Left renal cortex interstitium (tissue), 4 donors: Measurements from ENCODE around the gene ACSBG1. TPM values are rescaled to one million over a fixed set of nuclear protein-coding genes. Genes with fewer than 3 reads are reported as not detected.

Experiments used
- DNase-seq, 4 donors: peaks; one replicate each; pipeline ENCODE4 v3.0.0-alpha.2; 2013; ENCODE audit warnings: low read depth in 4 of 4, low spot score in 2 of 4, missing footprints in 1 of 4
- polyA plus RNA-seq, 4 donors: library from polyadenylated mRNA; unstranded; fragments of 120-200 nt; gene quantifications; one replicate each; pipeline ENCODE4 v1.2.1, GENCODE V29; 2013; ENCODE audit not compliant: insufficient read length in 4 of 4

Gene ACSBG1
- polyA plus RNA-seq, 4 donors: 0.44 to 1.6 (median 1.3) TPM

- DNase-seq: peak in 2 of 4 donors; percentile 34 to 55
These were observed 29.7 kb downstream of the ACSBG1 start for GRCh38 chr15:78204351-78205309.

GRCh38 chr15:78203346-78204225 lies 30.8 kb downstream of the ACSBG1 start:
- no peak for DNase-seq

GRCh38 chr15:78201281-78202190 lies 32.8 kb downstream of the ACSBG1 start:
- no peak for DNase-seq

- DNase-seq: no peak
These were observed 34.0 kb downstream of the ACSBG1 start for GRCh38 chr15:78200276-78200930.

GRCh38 chr15:78197632-78198031 lies 36.7 kb downstream of the ACSBG1 start:
- DNase-seq: no peak

GRCh38 chr15:78195735-78196201 lies 38.6 kb downstream of the ACSBG1 start:
- no peak for DNase-seq

GRCh38 chr15:78194568-78194925 lies 39.8 kb downstream of the ACSBG1 start:
- no peak for DNase-seq

- no peak for DNase-seq
These were observed 40.4 kb downstream of the ACSBG1 start for GRCh38 chr15:78193731-78194567.

- DNase-seq: no peak
These were observed 41.4 kb downstream of the ACSBG1 start for GRCh38 chr15:78192826-78193594.

- DNase-seq: no peak
These were observed 51.5 kb downstream of the ACSBG1 start for GRCh38 chr15:78182821-78183220.

GRCh38 chr15:78182336-78182700 lies 52.0 kb downstream of the ACSBG1 start:
- DNase-seq: no peak

GRCh38 chr15:78179906-78180305 lies 54.5 kb downstream of the ACSBG1 start:
- DNase-seq: no peak

- DNase-seq: no peak
These were observed 55.0 kb downstream of the ACSBG1 start for GRCh38 chr15:78179286-78179840.

GRCh38 chr15:78178064-78178463 lies 56.3 kb downstream of the ACSBG1 start:
- no peak for DNase-seq

GRCh38 chr15:78177447-78177873 lies 56.9 kb downstream of the ACSBG1 start:
- DNase-seq: peak in 2 of 4 donors; percentile 3 to 4

GRCh38 chr15:78175330-78175729 lies 59.0 kb downstream of the ACSBG1 start:
- no peak for DNase-seq

- no peak for DNase-seq
These were observed 60.0 kb downstream of the ACSBG1 start for GRCh38 chr15:78174401-78174800.
